MM.1S (cell line): ENCODE data around the gene SCPEP1.

ENCODE experiments used
- DNase-seq: peaks from one replicate; pipeline ENCODE4 v3.0.0-alpha.2; 2015
- H2AFZ ChIP-seq: fragments of 300-600 bp; sonication (generic); 2 replicates; pipeline ENCODE4 v1.6.0; 2016; ENCODE audit warnings: antibody characterized with exemption, low read length
- H3F3A ChIP-seq: fragments of 300-600 bp; sonication (generic); 2 replicates; pipeline ENCODE4 v1.6.1; 2016; ENCODE audit warnings: mild to moderate bottlenecking, antibody characterized with exemption, low read length, moderate library complexity, mixed read lengths; ENCODE audit not compliant: insufficient read depth
- H3K27ac ChIP-seq: fragments of 300-600 bp; sonication (generic); 2 replicates; pipeline ENCODE4 v1.5.1; 2016; ENCODE audit warnings: mild to moderate bottlenecking, low read length
- H3K27me3 ChIP-seq: fragments of 300-600 bp; sonication (generic); replicated peaks from 2 replicates; pipeline ENCODE4 v1.6.0; 2016; ENCODE audit warnings: low read length; ENCODE audit not compliant: insufficient read depth
- H3K36me3 ChIP-seq: fragments of 300-600 bp; sonication (generic); replicated peaks from 2 replicates; pipeline ENCODE4 v1.6.1; 2016; ENCODE audit warnings: mild to moderate bottlenecking, low read length, mixed read lengths; ENCODE audit not compliant: insufficient read depth
- H3K4me1 ChIP-seq: fragments of 300-600 bp; sonication (generic); 2 replicates; pipeline ENCODE4 v1.6.1; 2016; ENCODE audit warnings: low read length, mixed read lengths
- H3K4me2 ChIP-seq: fragments of 300-600 bp; sonication (generic); 2 replicates; pipeline ENCODE4 v1.6.0; 2016; ENCODE audit warnings: low read depth, low read length
- H3K4me3 ChIP-seq: fragments of 300-600 bp; sonication (generic); 2 replicates; pipeline ENCODE4 v1.5.1; 2016; ENCODE audit warnings: low read length, mixed read lengths
- H3K79me2 ChIP-seq: fragments of 300-600 bp; sonication (generic); 2 replicates; pipeline ENCODE4 v1.6.1; 2016; ENCODE audit warnings: mixed run types, low read length, mixed read lengths
- H3K9ac ChIP-seq: fragments of 300-600 bp; sonication (generic); 2 replicates; pipeline ENCODE4 v1.6.1; 2016; ENCODE audit warnings: low read length, mixed read lengths
- H3K9me2 ChIP-seq: fragments of 300-600 bp; sonication (generic); replicated peaks from 2 replicates; pipeline ENCODE4 v1.6.1; 2016; ENCODE audit warnings: mild to moderate bottlenecking, low read length, mixed read lengths; ENCODE audit not compliant: insufficient read depth
- H3K9me3 ChIP-seq: fragments of 300-600 bp; sonication (generic); replicated peaks from 2 replicates; pipeline ENCODE4 v1.6.1; 2016; ENCODE audit warnings: mild to moderate bottlenecking, low read length, mixed read lengths; ENCODE audit not compliant: insufficient read depth
- H4K20me1 ChIP-seq: fragments of 300-600 bp; sonication (generic); 2 replicates; pipeline ENCODE4 v1.6.1; 2016; ENCODE audit warnings: mild to moderate bottlenecking, low read length, moderate library complexity, mixed read lengths; ENCODE audit not compliant: insufficient read depth
- EZH2 ChIP-seq: fragments of 300-600 bp; sonication (generic); optimal IDR thresholded peaks from 2 replicates; pipeline ENCODE3; 2017; ENCODE audit warnings: low read depth, mild to moderate bottlenecking, antibody characterized with exemption, low read length, mixed read lengths
- EZH2phosphoT487 ChIP-seq: fragments of 300-600 bp; sonication (generic); IDR thresholded peaks from 2 replicates; pipeline ENCODE4 v1.6.1; 2018; ENCODE audit warnings: antibody characterized with exemption, low read length
- TF ChIP-seq, protein P1 (sequence below): fragments of 300-600 bp; sonication (generic); IDR thresholded peaks from 2 replicates; pipeline ENCODE4 v1.5.1; 2016; ENCODE audit warnings: antibody characterized with exemption, low read length, mixed read lengths

The SCPEP1 gene

GRCh38 chr17:56994009-56994792 is 16.3 kb downstream of the SCPEP1 start:
- no peaks in the 10 kb centered on the region for H3K27me3 ChIP-seq
- H3K27ac ChIP-seq = no peak overlapping the region
- H3K9me2 ChIP-seq = no peaks in the 10 kb centered on the region
- no peaks in the 10 kb centered on the region for H3K4me1 ChIP-seq
- TF ChIP-seq EZH2phosphoT487 = no peak
- no peak for DNase-seq
- H3K36me3 ChIP-seq = peaks cover 12% of the 10 kb centered on the region; the same call in 1 of the 2 replicates
- H3K9me3 ChIP-seq = no peaks in the 10 kb centered on the region
- H3F3A ChIP-seq = no peaks in the 10 kb centered on the region
- no peak overlapping the region for H2AFZ ChIP-seq
- H4K20me1 ChIP-seq = 0 out of 2 replicates have a peak, but pooled peaks cover 3% of the 10 kb centered on the region
- no peak overlapping the region for H3K4me2 ChIP-seq
- H3K79me2 ChIP-seq = 0 out of 2 replicates have a peak, but pooled peaks cover 4% of the 10 kb centered on the region
- no peak overlapping the region for H3K9ac ChIP-seq
- no peak overlapping the region for H3K4me3 ChIP-seq

DNA sequence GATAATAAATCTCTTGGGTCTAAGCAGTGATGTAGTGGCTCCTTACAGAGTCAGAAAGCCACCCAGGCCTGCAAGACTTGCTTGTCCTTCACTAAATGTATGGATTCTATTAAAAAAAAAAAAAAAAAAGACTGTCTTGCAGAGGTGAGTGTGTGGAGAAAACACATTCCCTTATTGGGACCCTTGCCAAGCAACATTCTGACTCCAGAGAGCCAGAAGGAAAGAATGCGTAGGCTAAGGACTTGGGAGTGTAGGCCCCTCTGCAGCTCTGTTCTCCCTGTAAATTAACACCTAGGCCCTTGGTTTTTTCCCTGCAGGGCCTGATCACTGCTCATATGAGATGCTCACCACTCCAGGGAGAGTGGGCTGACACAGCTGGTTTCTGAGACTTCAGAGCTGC is 17.8 kb downstream of the SCPEP1 start:
- H3K36me3 ChIP-seq = peaks cover 12% of the 10 kb centered on the region; the same call in 1 of the 2 replicates

GRCh38 chr17:56997313-56997712 is 19.4 kb downstream of the SCPEP1 start:
- Histone ChIP-seq H3K27ac (no peak overlapping the region), H4K20me1 (no peaks in the 10 kb centered on the region), H3F3A (no peaks in the 10 kb centered on the region), H3K4me1 (no peaks in the 10 kb centered on the region), H3K9me2 (no peaks in the 10 kb centered on the region), H3K4me3 (no peak overlapping the region), H3K4me2 (no peak overlapping the region), H3K36me3 (peaks cover 22% of the 10 kb centered on the region; the same call in 1 of the 2 replicates), H2AFZ (no peak overlapping the region), H3K9ac (no peak overlapping the region), H3K79me2 (no peaks in the 10 kb centered on the region; the same call in 1 of the 2 replicates), H3K9me3 (no peaks in the 10 kb centered on the region), H3K27me3 (no peaks in the 10 kb centered on the region)
- DNase-seq = no peak
- TF ChIP-seq EZH2phosphoT487 = no peak
- TF ChIP-seq, protein P1, sequence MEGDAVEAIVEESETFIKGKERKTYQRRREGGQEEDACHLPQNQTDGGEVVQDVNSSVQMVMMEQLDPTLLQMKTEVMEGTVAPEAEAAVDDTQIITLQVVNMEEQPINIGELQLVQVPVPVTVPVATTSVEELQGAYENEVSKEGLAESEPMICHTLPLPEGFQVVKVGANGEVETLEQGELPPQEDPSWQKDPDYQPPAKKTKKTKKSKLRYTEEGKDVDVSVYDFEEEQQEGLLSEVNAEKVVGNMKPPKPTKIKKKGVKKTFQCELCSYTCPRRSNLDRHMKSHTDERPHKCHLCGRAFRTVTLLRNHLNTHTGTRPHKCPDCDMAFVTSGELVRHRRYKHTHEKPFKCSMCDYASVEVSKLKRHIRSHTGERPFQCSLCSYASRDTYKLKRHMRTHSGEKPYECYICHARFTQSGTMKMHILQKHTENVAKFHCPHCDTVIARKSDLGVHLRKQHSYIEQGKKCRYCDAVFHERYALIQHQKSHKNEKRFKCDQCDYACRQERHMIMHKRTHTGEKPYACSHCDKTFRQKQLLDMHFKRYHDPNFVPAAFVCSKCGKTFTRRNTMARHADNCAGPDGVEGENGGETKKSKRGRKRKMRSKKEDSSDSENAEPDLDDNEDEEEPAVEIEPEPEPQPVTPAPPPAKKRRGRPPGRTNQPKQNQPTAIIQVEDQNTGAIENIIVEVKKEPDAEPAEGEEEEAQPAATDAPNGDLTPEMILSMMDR = no peak
- no peak for TF ChIP-seq EZH2

More for the DNA sequence above, 17.8 kb downstream of the SCPEP1 start:
- DNase-seq = no peak
- Histone ChIP-seq H3K9ac (no peak overlapping the region), H3F3A (no peaks in the 10 kb centered on the region), H3K27me3 (no peaks in the 10 kb centered on the region), H3K9me3 (no peaks in the 10 kb centered on the region), H3K9me2 (no peaks in the 10 kb centered on the region), H3K4me1 (no peaks in the 10 kb centered on the region), H3K4me2 (no peak overlapping the region), H3K79me2 (no peaks in the 10 kb centered on the region), H2AFZ (no peak overlapping the region), H4K20me1 (no peaks in the 10 kb centered on the region), H3K4me3 (no peak overlapping the region), H3K27ac (no peak overlapping the region)
- TF ChIP-seq, protein P1 = no peak
- TF ChIP-seq EZH2phosphoT487 (no peak), EZH2 (no peak)

DNA sequence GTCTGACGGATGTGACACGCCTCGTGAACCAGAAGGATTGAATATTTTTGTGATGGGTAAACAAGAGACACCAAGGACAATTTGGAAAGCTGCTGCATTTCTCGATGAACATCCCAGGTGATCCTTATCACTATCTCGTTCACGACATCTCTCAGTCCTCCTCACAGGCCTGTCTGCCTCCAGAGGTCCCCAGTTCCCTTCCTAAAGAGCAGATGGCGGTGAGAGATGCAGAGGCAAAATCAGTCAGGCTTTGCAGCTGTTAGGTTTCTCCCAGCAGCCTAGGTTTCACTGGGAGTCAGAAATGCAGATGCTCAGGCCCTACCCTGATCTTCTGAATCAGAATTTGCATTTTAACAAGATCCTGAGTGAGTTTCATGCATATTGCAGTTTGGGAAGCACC is 23.6 kb downstream of the SCPEP1 start:
- H3K27ac ChIP-seq = no peak overlapping the region
- H3K4me1 ChIP-seq = peaks cover 34% of the 10 kb centered on the region
- DNase-seq = no peak
- H3K4me3 ChIP-seq = no peak overlapping the region
- H3K9me2 ChIP-seq = no peaks in the 10 kb centered on the region
- no peaks in the 10 kb centered on the region; the same call in 1 of the 2 replicates for H3K79me2 ChIP-seq
- no peaks in the 10 kb centered on the region for H3K9me3 ChIP-seq
- H3F3A ChIP-seq = peaks cover 26% of the 10 kb centered on the region
- H3K9ac ChIP-seq = no peak overlapping the region
- no peaks in the 10 kb centered on the region for H4K20me1 ChIP-seq
- H3K27me3 ChIP-seq = no peaks in the 10 kb centered on the region
- TF ChIP-seq EZH2 = no peak
- TF ChIP-seq, protein P1 = no peak
- TF ChIP-seq EZH2phosphoT487 = no peak
- H3K4me2 ChIP-seq = no peak overlapping the region
- H3K36me3 ChIP-seq = peaks cover 17% of the 10 kb centered on the region; the same call in 1 of the 2 replicates
- H2AFZ ChIP-seq = no peak overlapping the region
